HEK293 (cell line): ENCODE results near the gene MYOCOS.

Experiments
- CTCF ChIA-PET: fragments of 350-600 bp; formaldehyde crosslinking; extraction: SDS; loops from one replicate; lab custom pipeline; 2021; ENCODE audit warnings: antibody characterized with exemption; lab: Yijun Ruan, JAX
- POLR2A ChIA-PET: fragments of 300-600 bp; formaldehyde crosslinking; extraction: SDS; loops from one replicate; lab custom pipeline; 2020; ENCODE audit warnings: antibody characterized with exemption, inconsistent platforms; lab: Yijun Ruan, JAX
- H3K27ac ChIP-seq: fragments of 200-500 bp; sonication (Bioruptor generic); 2 replicates; pipeline ENCODE4 v1.5.1; 2014; ENCODE audit warnings: low read depth, low read length, control low read depth, inconsistent platforms; ENCODE audit errors: extremely low read depth
- H3K36me3 ChIP-seq, 2 experiments: fragments of 200-500 bp in 1 of 2; sonication (Bioruptor generic) in 1 of 2; 1 replicate in 1 of 2; 2 replicates in 1 of 2; pipeline ENCODE4 v1.5.1; 2014 to 2017; ENCODE audit warnings: inconsistent platforms in 2 of 2, low read length in 2 of 2; ENCODE audit not compliant: control insufficient read depth in 2 of 2, insufficient read depth in 1 of 2
- H3K4me1 ChIP-seq: fragments of 200-500 bp; sonication (Bioruptor generic); 2 replicates; pipeline ENCODE4 v1.5.1; 2014; ENCODE audit warnings: mild to moderate bottlenecking, low read length, inconsistent platforms; ENCODE audit not compliant: control insufficient read depth, insufficient read depth
- H3K4me3 ChIP-seq: 2 replicates; pipeline ENCODE4 v1.5.1; 2011; ENCODE audit warnings: low read depth, mild to moderate bottlenecking, control low read depth, low read length, moderate library complexity
- H3K9me3 ChIP-seq: fragments of 200-500 bp; sonication (Bioruptor generic); 2 replicates; pipeline ENCODE4 v1.5.1; 2014; ENCODE audit warnings: low read depth, low read length, inconsistent platforms; ENCODE audit not compliant: control insufficient read depth, insufficient read depth
- CTCF ChIP-seq: fragments of 450-650 bp; formaldehyde crosslinking; IDR thresholded peaks from 2 replicates; pipeline ENCODE4 v1.5.1; 2016; ENCODE audit warnings: missing biosample characterization, missing genetic modification characterization
- KLF1 ChIP-seq: fragments of 450-650 bp; formaldehyde crosslinking; IDR thresholded peaks from 2 replicates; pipeline ENCODE4 v1.5.1; 2016; ENCODE audit warnings: missing biosample characterization, missing genetic modification characterization
- KLF10 ChIP-seq: fragments of 450-650 bp; IDR thresholded peaks from 2 replicates; pipeline ENCODE4 v1.5.1; 2018; ENCODE audit warnings: missing biosample characterization, mild to moderate bottlenecking, missing genetic modification characterization
- KLF9 ChIP-seq: fragments of 450-650 bp; formaldehyde crosslinking; IDR thresholded peaks from 2 replicates; pipeline ENCODE4 v1.5.1; 2016; ENCODE audit warnings: missing biosample characterization, missing genetic modification characterization, low read depth
- SP7 ChIP-seq: fragments of 450-650 bp; formaldehyde crosslinking; IDR thresholded peaks from 2 replicates; pipeline ENCODE4 v1.5.1; 2016; ENCODE audit warnings: missing biosample characterization, missing genetic modification characterization
- WT1 ChIP-seq: fragments of 450-650 bp; formaldehyde crosslinking; IDR thresholded peaks from 2 replicates; pipeline ENCODE4 v1.5.1; 2016; ENCODE audit warnings: missing biosample characterization, missing genetic modification characterization
- YY1 ChIP-seq: fragments of 450-650 bp; formaldehyde crosslinking; IDR thresholded peaks from 2 replicates; pipeline ENCODE4 v1.5.1; 2018; ENCODE audit warnings: missing biosample characterization, missing genetic modification characterization
- YY2 ChIP-seq: fragments of 450-650 bp; formaldehyde crosslinking; IDR thresholded peaks from 2 replicates; pipeline ENCODE4 v1.5.1; 2016; ENCODE audit warnings: missing biosample characterization, missing genetic modification characterization
- ZFHX2 ChIP-seq: fragments of 450-650 bp; formaldehyde crosslinking; conservative IDR thresholded peaks from 2 replicates; pipeline ENCODE4 v1.5.1; 2016; ENCODE audit warnings: missing biosample characterization, missing genetic modification characterization
- ZFP69B ChIP-seq: fragments of 450-650 bp; formaldehyde crosslinking; IDR thresholded peaks from 2 replicates; pipeline ENCODE4 v1.5.1; 2016; ENCODE audit warnings: missing biosample characterization, missing genetic modification characterization
- ZNF19 ChIP-seq: fragments of 450-650 bp; formaldehyde crosslinking; IDR thresholded peaks from 2 replicates; pipeline ENCODE4; 2016; ENCODE audit warnings: missing biosample characterization, missing genetic modification characterization, low read depth
- ZNF266 ChIP-seq: fragments of 450-650 bp; formaldehyde crosslinking; IDR thresholded peaks from 2 replicates; pipeline ENCODE4 v1.5.1; 2016; ENCODE audit warnings: missing biosample characterization, missing genetic modification characterization, low read depth
- ZNF324 ChIP-seq: fragments of 450-650 bp; formaldehyde crosslinking; IDR thresholded peaks from 2 replicates; pipeline ENCODE4 v1.5.1; 2016; ENCODE audit warnings: missing biosample characterization, missing genetic modification characterization
- ZNF391 ChIP-seq: fragments of 450-650 bp; formaldehyde crosslinking; IDR thresholded peaks from 2 replicates; pipeline ENCODE4 v1.5.1; 2016; ENCODE audit warnings: low read depth, missing biosample characterization, missing genetic modification characterization, borderline replicate concordance
- ZNF571 ChIP-seq: fragments of 450-650 bp; formaldehyde crosslinking; IDR thresholded peaks from 2 replicates; pipeline ENCODE4 v1.5.0; 2017; ENCODE audit warnings: missing biosample characterization, missing genetic modification characterization
- ZNF654 ChIP-seq: fragments of 450-650 bp; formaldehyde crosslinking; IDR thresholded peaks from 2 replicates; pipeline ENCODE4 v1.5.1; 2016; ENCODE audit warnings: low read depth, missing biosample characterization, missing genetic modification characterization
- ZNF660 ChIP-seq: fragments of 450-650 bp; IDR thresholded peaks from 2 replicates; pipeline ENCODE4 v1.5.1; 2018; ENCODE audit warnings: missing biosample characterization, mild to moderate bottlenecking, missing genetic modification characterization
- ZNF664 ChIP-seq: fragments of 450-650 bp; formaldehyde crosslinking; IDR thresholded peaks from 2 replicates; pipeline ENCODE4 v1.5.1; 2016; ENCODE audit warnings: missing biosample characterization, missing genetic modification characterization
- ZNF768 ChIP-seq: fragments of 450-650 bp; formaldehyde crosslinking; IDR thresholded peaks from 2 replicates; pipeline ENCODE4 v1.5.1; 2018; ENCODE audit warnings: missing biosample characterization, mild to moderate bottlenecking, missing genetic modification characterization
- ZNF776 ChIP-seq: fragments of 450-650 bp; formaldehyde crosslinking; IDR thresholded peaks from 2 replicates; pipeline ENCODE4 v1.5.0; 2017; ENCODE audit warnings: missing biosample characterization, missing genetic modification characterization, borderline replicate concordance
- ZNF843 ChIP-seq: fragments of 450-650 bp; formaldehyde crosslinking; IDR thresholded peaks from 2 replicates; pipeline ENCODE4 v1.5.1; 2016; ENCODE audit warnings: missing biosample characterization, missing genetic modification characterization
- TF ChIP-seq, protein P1 (sequence below): fragments of 450-650 bp; formaldehyde crosslinking; IDR thresholded peaks from 2 replicates; pipeline ENCODE4 v1.5.1; 2016; ENCODE audit warnings: missing biosample characterization, missing genetic modification characterization
- TF ChIP-seq, protein P2 (sequence below): fragments of 450-650 bp; formaldehyde crosslinking; conservative IDR thresholded peaks from 2 replicates; pipeline ENCODE4 v1.5.1; 2016; ENCODE audit warnings: low read depth, missing biosample characterization, missing genetic modification characterization
- TF ChIP-seq, protein P3 (sequence below): fragments of 450-650 bp; formaldehyde crosslinking; IDR thresholded peaks from 2 replicates; pipeline ENCODE4 v1.5.1; 2016; ENCODE audit warnings: missing biosample characterization, missing genetic modification characterization

Gene MYOCOS

DNA sequence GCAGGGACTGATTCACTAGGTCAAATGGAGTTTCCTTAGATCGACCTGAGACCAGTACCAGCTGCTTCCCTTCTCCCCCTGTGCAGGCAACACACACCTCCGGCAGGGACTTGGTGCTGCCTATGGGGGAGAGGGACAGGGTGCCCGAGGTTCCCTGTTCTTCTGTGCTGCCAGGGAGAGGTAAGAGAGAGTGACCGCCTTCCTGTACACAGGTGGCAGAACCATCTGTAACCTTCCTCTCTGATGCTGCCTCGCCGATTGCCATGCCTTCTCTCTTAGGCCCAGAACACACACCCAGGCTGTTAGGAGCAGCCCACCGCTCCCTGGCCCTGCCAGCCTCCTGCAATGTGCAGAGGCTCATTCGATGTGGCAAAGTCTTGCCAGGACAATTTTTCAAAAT lies 21.1 kb downstream of the MYOCOS start:
- TF ChIP-seq, protein P1, sequence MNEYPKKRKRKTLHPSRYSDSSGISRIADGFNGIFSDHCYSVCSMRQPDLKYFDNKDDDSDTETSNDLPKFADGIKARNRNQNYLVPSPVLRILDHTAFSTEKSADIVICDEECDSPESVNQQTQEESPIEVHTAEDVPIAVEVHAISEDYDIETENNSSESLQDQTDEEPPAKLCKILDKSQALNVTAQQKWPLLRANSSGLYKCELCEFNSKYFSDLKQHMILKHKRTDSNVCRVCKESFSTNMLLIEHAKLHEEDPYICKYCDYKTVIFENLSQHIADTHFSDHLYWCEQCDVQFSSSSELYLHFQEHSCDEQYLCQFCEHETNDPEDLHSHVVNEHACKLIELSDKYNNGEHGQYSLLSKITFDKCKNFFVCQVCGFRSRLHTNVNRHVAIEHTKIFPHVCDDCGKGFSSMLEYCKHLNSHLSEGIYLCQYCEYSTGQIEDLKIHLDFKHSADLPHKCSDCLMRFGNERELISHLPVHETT (tag by site-specific recombination) = no peak
- no peak for TF ChIP-seq ZNF843 (tag by site-specific recombination)
- TF ChIP-seq ZNF19 (tag by site-specific recombination) = no peak
- TF ChIP-seq KLF9 (tag by site-specific recombination) = no peak
- TF ChIP-seq WT1 (tag by site-specific recombination) = no peak
- TF ChIP-seq, protein P2, sequence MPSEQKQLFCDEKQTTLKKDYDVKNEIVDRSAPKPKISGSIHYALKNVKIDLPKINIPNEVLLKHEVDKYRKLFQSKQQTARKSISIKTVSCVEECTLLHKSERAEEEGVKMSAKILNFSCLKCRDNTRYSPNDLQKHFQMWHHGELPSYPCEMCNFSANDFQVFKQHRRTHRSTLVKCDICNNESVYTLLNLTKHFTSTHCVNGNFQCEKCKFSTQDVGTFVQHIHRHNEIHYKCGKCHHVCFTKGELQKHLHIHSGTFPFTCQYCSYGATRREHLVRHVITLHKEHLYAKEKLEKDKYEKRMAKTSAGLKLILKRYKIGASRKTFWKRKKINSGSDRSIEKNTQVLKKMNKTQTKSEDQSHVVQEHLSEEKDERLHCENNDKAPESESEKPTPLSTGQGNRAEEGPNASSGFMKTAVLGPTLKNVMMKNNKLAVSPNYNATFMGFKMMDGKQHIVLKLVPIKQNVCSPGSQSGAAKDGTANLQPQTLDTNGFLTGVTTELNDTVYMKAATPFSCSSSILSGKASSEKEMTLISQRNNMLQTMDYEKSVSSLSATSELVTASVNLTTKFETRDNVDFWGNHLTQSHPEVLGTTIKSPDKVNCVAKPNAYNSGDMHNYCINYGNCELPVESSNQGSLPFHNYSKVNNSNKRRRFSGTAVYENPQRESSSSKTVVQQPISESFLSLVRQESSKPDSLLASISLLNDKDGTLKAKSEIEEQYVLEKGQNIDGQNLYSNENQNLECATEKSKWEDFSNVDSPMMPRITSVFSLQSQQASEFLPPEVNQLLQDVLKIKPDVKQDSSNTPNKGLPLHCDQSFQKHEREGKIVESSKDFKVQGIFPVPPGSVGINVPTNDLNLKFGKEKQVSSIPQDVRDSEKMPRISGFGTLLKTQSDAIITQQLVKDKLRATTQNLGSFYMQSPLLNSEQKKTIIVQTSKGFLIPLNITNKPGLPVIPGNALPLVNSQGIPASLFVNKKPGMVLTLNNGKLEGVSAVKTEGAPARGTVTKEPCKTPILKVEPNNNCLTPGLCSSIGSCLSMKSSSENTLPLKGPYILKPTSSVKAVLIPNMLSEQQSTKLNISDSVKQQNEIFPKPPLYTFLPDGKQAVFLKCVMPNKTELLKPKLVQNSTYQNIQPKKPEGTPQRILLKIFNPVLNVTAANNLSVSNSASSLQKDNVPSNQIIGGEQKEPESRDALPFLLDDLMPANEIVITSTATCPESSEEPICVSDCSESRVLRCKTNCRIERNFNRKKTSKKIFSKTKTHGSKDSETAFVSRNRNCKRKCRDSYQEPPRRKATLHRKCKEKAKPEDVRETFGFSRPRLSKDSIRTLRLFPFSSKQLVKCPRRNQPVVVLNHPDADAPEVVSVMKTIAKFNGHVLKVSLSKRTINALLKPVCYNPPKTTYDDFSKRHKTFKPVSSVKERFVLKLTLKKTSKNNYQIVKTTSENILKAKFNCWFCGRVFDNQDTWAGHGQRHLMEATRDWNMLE (tag by site-specific recombination) = no peak
- TF ChIP-seq KLF10 (tag by site-specific recombination) = no peak
- TF ChIP-seq ZNF324 (tag by site-specific recombination) = no peak
- no peak for TF ChIP-seq ZNF664 (tag by site-specific recombination)
- TF ChIP-seq, all 188 proteins: peak for 0
- Histone ChIP-seq H3K9me3 (no peaks in the 10 kb centered on the region), H3K27ac (no peak overlapping the region), H3K36me3 (no peaks in the 10 kb centered on the region), H3K4me3 (no peak overlapping the region), H3K4me1 (no peaks in the 10 kb centered on the region)
- POLR2A ChIA-PET = no interaction called here
- CTCF ChIA-PET = interaction anchor here (0.7 to 3.5 kb wide), 3 partner anchors 74 to 343 kb away, joined by 3 to 45 read pairs (median 4); no protein-coding TSS in a partner anchor

DNA sequence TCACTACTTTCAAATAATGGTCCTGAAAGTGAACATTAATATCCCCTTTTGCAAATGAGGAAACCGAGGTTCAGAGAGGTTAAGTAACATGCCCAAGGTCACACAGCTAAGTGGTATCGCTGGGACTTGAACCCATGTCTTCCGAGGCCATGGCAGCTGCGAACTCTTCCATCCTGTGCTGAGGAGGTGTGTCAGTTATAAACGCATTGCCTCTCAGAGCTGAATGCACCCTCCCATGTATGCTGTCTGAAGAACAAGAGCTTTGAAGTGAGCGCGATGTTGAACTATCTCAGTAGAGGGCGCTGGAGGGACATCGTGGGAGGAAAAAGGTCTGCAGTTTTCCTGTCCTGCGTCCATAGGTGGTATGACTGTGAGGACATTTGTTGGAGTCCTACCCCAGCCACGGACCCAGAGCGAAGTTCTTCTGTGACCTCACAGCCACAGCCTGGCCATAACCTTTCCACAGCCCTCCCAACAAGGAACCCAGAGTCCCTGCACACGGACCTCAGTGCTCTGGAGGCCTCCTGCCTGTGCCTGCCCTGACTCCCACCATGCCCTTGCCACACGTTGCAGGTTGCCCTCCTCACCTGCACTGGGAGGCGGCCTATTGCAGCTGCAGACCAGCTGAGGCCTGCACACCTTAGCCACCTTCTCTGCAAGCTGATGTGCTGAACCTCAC lies 22.9 kb downstream of the MYOCOS start:
- ChIA-PET POLR2A (interaction anchor here (1.0 kb wide), 1 partner anchor 96 kb away, joined by 3 read pairs; the partner anchor contains the start of gene VAMP4), CTCF (interaction anchor here (0.5 to 3.8 kb wide), 43 partner anchors 9 to 1081 kb away, joined by 3 to 59 read pairs (median 4); partner anchors contain the start of genes METTL13 and VAMP4)
- Histone ChIP-seq H3K4me3 (peak overlapping the region; percentile 3; the same call in 1 of the 2 replicates), H3K9me3 (no peaks in the 10 kb centered on the region), H3K4me1 (no peaks in the 10 kb centered on the region), H3K27ac (no peak overlapping the region), H3K36me3 (no peaks in the 10 kb centered on the region)
- TF ChIP-seq ZFHX2 (tag by site-specific recombination) = peak; percentile 58
- TF ChIP-seq, protein P3, sequence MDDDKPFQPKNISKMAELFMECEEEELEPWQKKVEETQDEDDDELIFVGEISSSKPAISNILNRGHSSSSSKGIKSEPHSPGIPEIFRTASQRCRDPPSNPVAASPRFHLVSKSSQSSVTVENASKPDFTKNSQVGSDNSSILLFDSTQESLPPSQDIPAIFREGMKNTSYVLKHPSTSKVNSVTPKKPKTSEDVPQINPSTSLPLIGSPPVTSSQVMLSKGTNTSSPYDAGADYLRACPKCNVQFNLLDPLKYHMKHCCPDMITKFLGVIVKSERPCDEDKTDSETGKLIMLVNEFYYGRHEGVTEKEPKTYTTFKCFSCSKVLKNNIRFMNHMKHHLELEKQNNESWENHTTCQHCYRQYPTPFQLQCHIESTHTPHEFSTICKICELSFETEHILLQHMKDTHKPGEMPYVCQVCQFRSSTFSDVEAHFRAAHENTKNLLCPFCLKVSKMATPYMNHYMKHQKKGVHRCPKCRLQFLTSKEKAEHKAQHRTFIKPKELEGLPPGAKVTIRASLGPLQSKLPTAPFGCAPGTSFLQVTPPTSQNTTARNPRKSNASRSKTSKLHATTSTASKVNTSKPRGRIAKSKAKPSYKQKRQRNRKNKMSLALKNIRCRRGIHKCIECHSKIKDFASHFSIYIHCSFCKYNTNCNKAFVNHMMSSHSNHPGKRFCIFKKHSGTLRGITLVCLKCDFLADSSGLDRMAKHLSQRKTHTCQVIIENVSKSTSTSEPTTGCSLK = no peak
- TF ChIP-seq KLF1 (tag by site-specific recombination) = no peak
- no peak for TF ChIP-seq ZFP69B
- peak; percentile 88 for TF ChIP-seq CTCF (tag by site-specific recombination)
- peak; percentile 36; the same call in 1 of the 2 replicates for TF ChIP-seq YY1 (tag by site-specific recombination)
- 0 out of 2 replicates have a peak, but pooled peaks have one; percentile 20 for TF ChIP-seq YY2
- no peak for TF ChIP-seq ZNF266
- TF ChIP-seq ZNF768 = peak; percentile 97
- TF ChIP-seq ZNF391 (tag by site-specific recombination) = no peak
- TF ChIP-seq SP7 (tag by site-specific recombination) = peak; percentile 39
- peak; percentile 73; the same call in 1 of the 2 replicates for TF ChIP-seq ZNF660 (tag by site-specific recombination)
- peak; percentile 95 for TF ChIP-seq ZNF654 (tag by site-specific recombination)
- TF ChIP-seq ZNF571 = no peak
- peak; percentile 59; the same call in 1 of the 2 replicates for TF ChIP-seq KLF9 (tag by site-specific recombination)
- TF ChIP-seq ZNF776 (tag by site-specific recombination) = no peak
